GM18505 (cell line): ENCODE measurements around the gene FSTL4.

Experiments
- ATAC-seq: cut with Tn5 transposase; IDR thresholded peaks from one replicate; pipeline ENCODE4 v1.9.1; 2021; ENCODE audit not compliant: unreplicated experiment
- POLR2A ChIP-seq: IDR thresholded peaks from 4 replicates; pipeline ENCODE4 v1.6.1; 2011; ENCODE audit warnings: borderline replicate concordance; ENCODE audit not compliant: insufficient read depth, insufficient read length; ENCODE audit errors: extremely low read depth

Gene FSTL4

DNA sequence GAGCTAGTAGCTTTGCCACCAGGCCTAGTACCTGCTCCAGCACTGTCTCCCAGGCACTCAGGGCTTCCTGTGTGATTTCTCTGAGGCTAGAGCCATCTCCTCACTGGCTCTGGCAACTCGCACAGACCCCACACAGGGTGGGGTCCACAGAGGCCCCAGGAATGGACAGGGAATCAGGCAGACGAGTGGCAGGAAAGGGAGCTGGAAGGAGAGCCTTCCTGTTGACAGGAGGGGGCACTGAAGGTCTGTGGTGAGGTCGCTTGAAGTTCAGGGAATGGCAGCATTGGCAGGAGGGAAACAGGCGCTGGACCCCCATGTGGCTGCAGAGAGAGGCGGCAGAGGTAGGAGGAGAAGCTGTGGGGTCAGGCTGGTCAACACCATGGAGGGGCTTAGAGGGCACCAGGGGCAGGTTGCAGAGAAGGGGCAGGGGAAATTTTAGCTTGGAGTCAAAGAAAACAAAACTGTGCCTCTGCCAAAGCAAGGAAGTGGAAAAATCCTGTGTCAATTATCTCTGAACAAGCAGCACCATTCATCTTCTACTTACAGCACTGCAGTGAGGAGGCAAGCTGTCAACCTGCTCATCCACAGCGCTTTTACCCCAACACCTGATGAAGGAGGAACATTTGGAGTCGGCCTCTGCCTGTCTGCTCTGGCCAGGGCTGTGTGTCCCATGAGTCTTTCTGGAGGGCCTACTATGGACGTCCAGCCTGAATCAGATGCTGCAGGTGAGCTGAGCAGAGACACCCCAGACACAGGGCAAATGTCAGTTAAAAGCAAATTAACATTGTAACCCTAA, 270.2 kb downstream of the FSTL4 start:
- no peak for TF ChIP-seq POLR2A
- ATAC-seq, result no peak

- ATAC-seq, result no peak
- TF ChIP-seq POLR2A, result no peak
Observed at GRCh38 chr5:133341296-133341695, 271.0 kb downstream of the FSTL4 start.

- no peak for TF ChIP-seq POLR2A
- no peak for ATAC-seq
Observed at GRCh38 chr5:133340822-133341221, 271.5 kb downstream of the FSTL4 start.

GRCh38 chr5:133340002-133340755, 272.2 kb downstream of the FSTL4 start:
- no peak for TF ChIP-seq POLR2A
- no peak for ATAC-seq

- TF ChIP-seq POLR2A, result no peak
- no peak for ATAC-seq
Observed at GRCh38 chr5:133338504-133339355, 273.6 kb downstream of the FSTL4 start.

- no peak for TF ChIP-seq POLR2A
- no peak for ATAC-seq
Observed at GRCh38 chr5:133337795-133338445, 274.4 kb downstream of the FSTL4 start.

GRCh38 chr5:133336969-133337410, 275.4 kb downstream of the FSTL4 start:
- no peak for TF ChIP-seq POLR2A
- no peak for ATAC-seq

DNA sequence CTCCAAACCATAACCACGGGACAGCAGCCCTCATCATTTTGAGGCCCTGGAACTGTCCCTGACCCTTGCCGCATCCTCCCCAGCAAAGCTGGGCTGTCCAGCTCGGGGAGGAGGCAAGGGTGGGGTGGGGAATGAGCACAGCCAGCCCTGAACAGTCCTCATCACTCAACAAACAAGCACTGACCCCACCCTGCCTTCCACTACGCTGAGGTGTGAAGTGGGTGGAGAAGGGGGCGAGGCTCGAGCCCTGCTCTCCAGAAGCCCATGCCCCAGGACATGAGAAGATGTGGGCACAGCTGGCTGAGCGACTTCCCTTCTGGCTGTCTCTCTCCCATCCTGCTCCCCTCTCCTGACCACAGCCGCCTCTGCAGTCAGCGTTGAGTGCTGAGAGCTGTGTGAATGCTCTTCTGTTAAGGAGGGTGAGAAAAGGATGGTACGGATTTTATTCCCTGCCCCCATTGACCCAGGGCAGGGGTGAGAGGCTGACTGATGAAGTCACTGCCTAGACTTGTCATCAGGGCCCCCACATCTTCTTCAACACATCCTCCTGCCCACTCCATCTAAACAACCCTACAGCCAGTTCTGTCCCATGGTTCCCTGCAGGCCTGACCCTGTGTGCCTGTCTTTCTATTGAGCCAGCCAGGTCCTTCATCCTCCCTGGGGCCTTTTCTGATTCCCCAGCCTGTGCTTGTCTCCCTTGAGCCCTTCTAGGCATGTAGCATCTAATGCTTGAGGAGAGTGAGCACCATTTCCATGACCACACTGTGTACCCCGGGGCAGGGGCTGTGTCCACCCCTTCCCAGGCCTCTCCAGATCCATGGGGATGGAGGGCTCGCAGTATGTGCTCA, 276.0 kb downstream of the FSTL4 start:
- ATAC-seq, result no peak
- no peak for TF ChIP-seq POLR2A

DNA sequence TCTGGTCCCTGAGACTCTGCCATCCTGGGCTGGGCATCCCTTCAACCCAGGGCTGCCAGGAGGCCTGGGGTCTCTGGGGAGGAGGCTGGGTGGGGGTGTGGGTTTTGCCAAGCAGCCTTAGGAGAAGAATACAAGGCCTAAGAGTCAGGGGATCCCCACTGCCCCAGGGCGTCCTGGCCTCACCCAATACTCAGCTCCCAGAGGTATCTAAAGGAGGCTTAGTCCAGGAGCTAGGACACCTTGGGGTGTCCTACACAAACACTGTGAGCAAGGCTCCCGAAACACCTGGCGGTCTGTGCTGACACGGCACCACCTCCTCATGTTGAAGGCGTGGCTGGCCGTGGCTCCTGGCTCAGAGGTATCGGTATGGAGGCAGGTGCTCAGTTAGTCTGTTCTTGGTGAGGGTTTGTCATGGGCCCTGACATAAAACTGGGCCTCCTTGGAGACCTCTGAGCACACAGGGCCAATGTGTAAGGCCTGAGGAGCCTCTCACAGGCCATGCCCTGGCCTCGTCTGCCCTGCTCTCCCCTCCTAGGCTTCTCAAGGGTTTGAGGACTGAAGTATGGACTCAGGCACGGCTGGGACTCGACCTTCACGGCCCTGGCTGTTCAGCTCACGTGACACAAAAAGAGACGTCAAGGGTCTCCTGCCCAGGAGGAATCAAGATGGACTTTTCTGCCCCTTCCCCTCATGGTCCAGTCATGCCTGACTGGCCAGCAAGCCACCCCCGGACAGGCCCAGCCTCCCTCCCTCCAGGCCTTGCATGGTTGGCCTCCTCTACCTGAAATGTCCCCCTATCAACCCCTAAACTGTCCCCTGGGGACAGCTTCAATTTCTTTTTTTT, 277.3 kb downstream of the FSTL4 start:
- no peak for TF ChIP-seq POLR2A
- no peak for ATAC-seq

DNA sequence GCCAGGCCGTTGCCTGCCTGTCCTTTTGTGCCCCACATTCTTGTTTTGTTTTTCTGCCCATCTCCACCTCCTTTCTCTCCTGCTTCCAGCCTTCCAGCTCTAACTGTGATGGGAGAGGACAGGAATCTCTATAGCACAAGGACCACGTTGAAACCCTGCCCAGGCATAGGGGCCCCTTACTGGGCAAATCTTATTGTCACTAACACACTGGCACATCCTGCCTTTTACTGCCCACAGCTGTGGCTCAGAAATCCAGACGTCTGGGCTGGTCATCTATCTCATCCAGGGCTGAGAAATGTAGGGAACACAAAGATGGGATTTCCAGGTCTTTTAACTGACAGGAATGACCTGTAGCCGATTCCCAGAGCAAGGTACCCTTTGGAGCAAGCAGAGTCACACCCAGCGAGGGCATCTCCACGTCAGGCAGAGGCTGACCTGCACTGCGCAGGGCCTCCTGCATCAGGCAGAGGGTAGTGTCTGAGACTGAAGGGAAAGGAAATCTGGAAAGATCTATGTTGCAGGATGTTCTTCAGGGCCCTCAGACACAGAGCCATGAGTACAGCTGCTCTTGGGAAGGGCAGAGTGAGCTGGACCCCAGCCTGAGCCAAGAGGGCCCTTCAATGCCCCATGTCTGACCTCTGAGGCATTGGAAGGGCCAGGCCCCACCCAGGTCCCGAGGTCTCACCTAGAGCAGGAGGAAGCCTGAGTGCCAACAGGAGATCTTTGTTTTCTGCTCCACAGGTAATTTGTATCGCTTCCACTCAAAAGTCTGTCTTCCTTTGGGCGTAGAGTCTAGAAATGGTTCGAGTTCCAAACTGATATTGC, 278.8 kb downstream of the FSTL4 start:
- ATAC-seq, result no peak
- no peak for TF ChIP-seq POLR2A
